ENCODE results near the gene MRPS24.

DNA sequence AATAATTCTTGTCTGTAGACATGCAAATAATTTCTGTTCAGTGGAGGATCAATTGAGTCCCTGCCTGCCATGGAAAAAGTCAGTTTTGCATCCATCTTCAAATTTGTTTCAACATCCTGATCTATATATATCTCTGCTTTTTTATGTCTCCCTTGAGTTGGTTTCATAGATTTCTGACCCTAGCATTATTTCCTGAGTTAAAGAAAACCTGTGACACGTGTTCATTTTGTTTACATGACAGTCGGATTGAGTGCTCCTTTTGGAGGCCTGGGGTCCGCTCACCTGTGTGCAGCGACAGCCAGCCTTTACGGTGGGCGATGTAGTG is 674 bp downstream of the MRPS24 start:
- TF ChIP-seq, protein P1, sequence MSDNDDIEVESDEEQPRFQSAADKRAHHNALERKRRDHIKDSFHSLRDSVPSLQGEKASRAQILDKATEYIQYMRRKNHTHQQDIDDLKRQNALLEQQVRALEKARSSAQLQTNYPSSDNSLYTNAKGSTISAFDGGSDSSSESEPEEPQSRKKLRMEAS (CRISPR knock-in tag; IDR thresholded peaks at IDR 0.05), result no peak
- TF ChIP-seq, protein P2, sequence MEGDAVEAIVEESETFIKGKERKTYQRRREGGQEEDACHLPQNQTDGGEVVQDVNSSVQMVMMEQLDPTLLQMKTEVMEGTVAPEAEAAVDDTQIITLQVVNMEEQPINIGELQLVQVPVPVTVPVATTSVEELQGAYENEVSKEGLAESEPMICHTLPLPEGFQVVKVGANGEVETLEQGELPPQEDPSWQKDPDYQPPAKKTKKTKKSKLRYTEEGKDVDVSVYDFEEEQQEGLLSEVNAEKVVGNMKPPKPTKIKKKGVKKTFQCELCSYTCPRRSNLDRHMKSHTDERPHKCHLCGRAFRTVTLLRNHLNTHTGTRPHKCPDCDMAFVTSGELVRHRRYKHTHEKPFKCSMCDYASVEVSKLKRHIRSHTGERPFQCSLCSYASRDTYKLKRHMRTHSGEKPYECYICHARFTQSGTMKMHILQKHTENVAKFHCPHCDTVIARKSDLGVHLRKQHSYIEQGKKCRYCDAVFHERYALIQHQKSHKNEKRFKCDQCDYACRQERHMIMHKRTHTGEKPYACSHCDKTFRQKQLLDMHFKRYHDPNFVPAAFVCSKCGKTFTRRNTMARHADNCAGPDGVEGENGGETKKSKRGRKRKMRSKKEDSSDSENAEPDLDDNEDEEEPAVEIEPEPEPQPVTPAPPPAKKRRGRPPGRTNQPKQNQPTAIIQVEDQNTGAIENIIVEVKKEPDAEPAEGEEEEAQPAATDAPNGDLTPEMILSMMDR (IDR thresholded peaks at IDR 0.05), result no peak

All from WTC11 (cell line).